Measurements from ENCODE around the gene FGFR2. TPM values are rescaled to one million over a fixed set of nuclear protein-coding genes. Genes with fewer than 3 reads are reported as not detected.

Gene FGFR2
- total RNA-seq, 1 donor from 2014 or later: 0.30 TPM

GRCh38 chr10:121478556-121478955, 119.7 kb downstream of the FGFR2 start:
- intact Hi-C loops (cut with DNase I): no loop called here
- ATAC-seq (ENCODE audit: poor library complexity) (no peak), DNase-seq (no peak)

- no peak for ATAC-seq (ENCODE audit: poor library complexity)
- intact Hi-C loops (cut with DNase I): no loop called here
- DNase-seq: no peak
Observed at GRCh38 chr10:121469797-121470606, 128.2 kb downstream of the FGFR2 start.

GRCh38 chr10:121468726-121469125, 129.5 kb downstream of the FGFR2 start:
- ATAC-seq (ENCODE audit: poor library complexity) (no peak), DNase-seq (no peak)
- intact Hi-C loops (cut with DNase I): no loop called here

GRCh38 chr10:121466424-121466823, 131.8 kb downstream of the FGFR2 start:
- intact Hi-C loops (cut with DNase I): no loop called here
- ATAC-seq (ENCODE audit: poor library complexity): no peak
- no peak for DNase-seq

GRCh38 chr10:121465215-121465614, 133.0 kb downstream of the FGFR2 start:
- intact Hi-C loops (cut with DNase I): no loop called here
- no peak for ATAC-seq (ENCODE audit: poor library complexity)
- no peak for DNase-seq

GRCh38 chr10:121464517-121464916, 133.7 kb downstream of the FGFR2 start:
- ATAC-seq (ENCODE audit: poor library complexity) (no peak), DNase-seq (no peak)
- intact Hi-C loops (cut with DNase I): no loop called here

- no peak for DNase-seq
Observed at GRCh38 chr10:121462955-121463354, 135.3 kb downstream of the FGFR2 start.

GRCh38 chr10:121462281-121462680, 136.0 kb downstream of the FGFR2 start:
- no peak for DNase-seq
- ATAC-seq (ENCODE audit: poor library complexity): no peak
- intact Hi-C loops (cut with DNase I): no loop called here

More at GRCh38 chr10:121462955-121463354, 135.3 kb downstream of the FGFR2 start:
- no peak for ATAC-seq (ENCODE audit: poor library complexity)
- intact Hi-C loops (cut with DNase I): no loop called here

GRCh38 chr10:121461307-121461706, 136.9 kb downstream of the FGFR2 start:
- intact Hi-C loops (cut with DNase I): no loop called here
- DNase-seq: no peak
- ATAC-seq (ENCODE audit: poor library complexity): no peak

- no peak for DNase-seq
- intact Hi-C loops (cut with DNase I): no loop called here
- no peak for ATAC-seq (ENCODE audit: poor library complexity)
Observed at GRCh38 chr10:121460733-121461132, 137.5 kb downstream of the FGFR2 start.

- DNase-seq (no peak), ATAC-seq (ENCODE audit: poor library complexity) (no peak)
- intact Hi-C loops (cut with DNase I): no loop called here
Observed at GRCh38 chr10:121459622-121460453, 138.4 kb downstream of the FGFR2 start.

- intact Hi-C loops (cut with DNase I): no loop called here
- DNase-seq (no peak), ATAC-seq (ENCODE audit: poor library complexity) (no peak)
Observed at GRCh38 chr10:121459279-121459621, 139.0 kb downstream of the FGFR2 start.

GRCh38 chr10:121457729-121458128, 140.5 kb downstream of the FGFR2 start:
- DNase-seq (no peak), ATAC-seq (ENCODE audit: poor library complexity) (no peak)
- intact Hi-C loops (cut with DNase I): no loop called here

GRCh38 chr10:121455377-121455776, 142.9 kb downstream of the FGFR2 start:
- intact Hi-C loops (cut with DNase I): no loop called here
- ATAC-seq (ENCODE audit: poor library complexity) (no peak), DNase-seq (no peak)

GRCh38 chr10:121454781-121455180, 143.5 kb downstream of the FGFR2 start:
- no peak for DNase-seq
- ATAC-seq (ENCODE audit: poor library complexity): no peak
- intact Hi-C loops (cut with DNase I): no loop called here

GRCh38 chr10:121453160-121453559, 145.1 kb downstream of the FGFR2 start:
- DNase-seq (no peak), ATAC-seq (ENCODE audit: poor library complexity) (no peak)
- intact Hi-C loops (cut with DNase I): no loop called here

GRCh38 chr10:121452581-121452980, 145.7 kb downstream of the FGFR2 start:
- ATAC-seq (ENCODE audit: poor library complexity) (no peak), DNase-seq (no peak)
- intact Hi-C loops (cut with DNase I): no loop called here

GRCh38 chr10:121450247-121450646, 148.0 kb downstream of the FGFR2 start:
- ATAC-seq (ENCODE audit: poor library complexity): no peak
- intact Hi-C loops (cut with DNase I): no loop called here

GRCh38 chr10:121449482-121449924, 148.7 kb downstream of the FGFR2 start:
- intact Hi-C loops (cut with DNase I): no loop called here
- ATAC-seq (ENCODE audit: poor library complexity) (no peak), DNase-seq (no peak)

More at GRCh38 chr10:121450247-121450646, 148.0 kb downstream of the FGFR2 start:
- no peak for DNase-seq

All from Right ventricle myocardium superior (tissue), 1 donor.